Renal cortical epithelial cell (primary cell): Measurements from ENCODE around the gene AK3. TPM values are rescaled to one million over a fixed set of nuclear protein-coding genes. Genes with fewer than 3 reads are reported as not detected.
A peak's percentile ranks its signal among the peaks of the same experiment; 100 is the strongest.

Experiments used
- DNase-seq: peaks from one replicate; pipeline ENCODE4 v3.0.0-alpha.2; 2011; ENCODE audit warnings: low read depth
- total RNA-seq: library from RNA; depleted of rRNA; stranded (reverse); fragments of >200 nt; gene quantifications from 2 replicates; pipeline ENCODE4 v1.2.3, GENCODE V29; 2014

The AK3 gene
- total RNA-seq, 1 donor from 2014 or later: 148 TPM

- no peak for DNase-seq
Observed at GRCh38 chr9:4748612-4749011, 7.6 kb upstream of the AK3 start.

- DNase-seq: no peak
Observed at GRCh38 chr9:4746278-4747030, 5.5 kb upstream of the AK3 start.

- DNase-seq: peak; percentile 87
Observed at GRCh38 chr9:4743131-4743875, 2.3 kb upstream of the AK3 start.

GRCh38 chr9:4742246-4742645 lies 1.2 kb upstream of the AK3 start:
- DNase-seq: peak; percentile 29

- peak; percentile 36 for DNase-seq
Observed at GRCh38 chr9:4741365-4742089, 525 bp upstream of the AK3 start.

GRCh38 chr9:4740388-4740637 lies 689 bp downstream of the AK3 start:
- peak; percentile 23 for DNase-seq

DNA sequence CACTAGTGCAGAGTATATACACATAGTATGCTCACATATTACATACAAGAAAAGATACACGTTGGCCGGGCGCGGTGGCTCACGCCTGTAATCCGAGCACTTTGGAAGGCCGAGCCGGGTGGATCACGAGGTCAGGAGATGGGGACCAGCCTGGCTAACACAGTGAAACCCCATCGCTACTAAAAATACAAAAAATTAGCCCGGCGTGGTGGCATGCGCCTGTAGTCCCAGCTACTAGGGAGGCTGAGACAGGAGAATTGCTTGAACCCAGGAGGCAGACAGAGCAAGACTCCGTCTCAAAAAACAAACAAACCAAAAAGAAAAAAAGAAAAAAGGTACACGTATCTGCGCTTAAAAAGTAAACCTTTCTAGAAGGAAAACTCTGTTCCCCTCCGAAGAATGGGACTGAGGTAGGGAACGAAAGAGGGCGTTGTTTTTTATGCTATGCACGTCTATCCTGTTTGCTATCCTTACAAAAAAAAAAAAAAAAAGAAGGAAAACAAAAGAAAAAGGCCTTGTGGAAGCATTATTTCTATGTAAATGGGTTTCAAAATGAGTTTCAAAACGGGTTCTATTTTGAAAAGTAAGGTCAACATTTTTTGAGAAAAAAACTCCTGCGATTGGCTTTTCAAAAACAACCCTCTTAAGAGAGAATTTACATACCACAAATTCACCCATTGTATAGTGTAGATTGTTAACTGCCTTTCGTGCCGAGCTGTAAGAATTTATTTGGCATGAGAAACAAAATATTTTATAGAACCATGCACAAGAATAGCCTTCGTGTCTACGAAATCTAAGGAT lies 1.2 kb downstream of the AK3 start:
- peak; percentile 19 for DNase-seq

DNA sequence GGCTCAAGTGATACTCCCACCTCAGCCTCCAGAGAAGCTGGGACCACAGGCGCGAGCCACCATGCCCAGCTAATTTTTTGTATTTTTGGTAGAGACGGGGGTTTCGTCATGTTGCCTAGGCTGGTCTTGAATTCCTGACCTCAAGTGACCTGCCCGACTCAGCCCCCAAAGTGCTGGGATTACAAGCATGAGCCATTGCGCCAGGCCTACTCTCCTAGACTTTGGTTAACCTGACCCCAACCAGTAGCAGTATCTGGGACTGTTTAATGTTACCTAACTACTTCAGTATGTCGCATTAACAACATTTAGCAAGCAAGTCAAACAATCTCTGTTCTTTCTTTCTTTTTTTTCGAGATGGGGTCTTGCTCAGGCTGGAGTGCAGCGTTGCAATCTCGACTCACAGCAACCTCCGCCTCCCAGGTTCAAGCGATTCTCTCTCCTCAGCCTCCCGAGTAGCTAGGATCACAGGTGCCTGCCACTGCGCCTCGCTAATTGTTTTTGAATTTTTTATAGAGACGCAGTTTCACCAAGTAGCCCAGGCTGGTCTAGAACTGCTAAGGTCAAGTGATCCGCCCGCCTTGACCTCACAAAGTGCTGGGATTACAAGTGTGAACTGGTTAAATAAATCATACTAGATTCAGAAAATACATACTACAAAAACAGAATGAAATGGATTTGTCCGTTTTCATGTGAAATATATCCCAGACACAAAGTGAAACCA lies 2.0 kb downstream of the AK3 start:
- peak; percentile 22 for DNase-seq

- no peak for DNase-seq
Observed at GRCh38 chr9:4734150-4734549, 6.9 kb downstream of the AK3 start.

DNA sequence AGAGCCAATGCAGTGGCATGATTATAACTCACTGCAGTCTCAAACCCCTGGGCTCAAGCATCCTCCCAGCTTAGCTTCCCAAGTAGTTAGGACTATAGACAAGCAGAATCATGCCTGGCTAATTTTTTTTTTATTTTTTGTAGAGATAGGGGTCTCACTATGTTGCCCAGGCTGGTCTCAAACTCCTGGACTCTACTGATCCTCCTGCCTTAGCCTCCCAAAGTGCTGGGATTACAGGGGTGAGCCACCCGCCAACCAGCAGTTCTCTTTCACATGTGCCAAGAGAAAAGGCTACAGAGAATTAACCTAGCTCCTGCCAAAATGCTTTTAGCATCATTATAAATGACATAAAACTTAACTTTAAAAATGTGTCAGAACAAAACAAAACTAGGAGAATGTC lies 8.1 kb downstream of the AK3 start:
- no peak for DNase-seq

- no peak for DNase-seq
Observed at GRCh38 chr9:4727593-4727992, 13.4 kb downstream of the AK3 start.

- DNase-seq: no peak
Observed at GRCh38 chr9:4725706-4726442, 15.1 kb downstream of the AK3 start.

- no peak for DNase-seq
Observed at GRCh38 chr9:4721736-4722135, 19.3 kb downstream of the AK3 start.

- DNase-seq: no peak
Observed at GRCh38 chr9:4718911-4719310, 22.1 kb downstream of the AK3 start.

- no peak for DNase-seq
Observed at GRCh38 chr9:4717815-4718214, 23.2 kb downstream of the AK3 start.

DNA sequence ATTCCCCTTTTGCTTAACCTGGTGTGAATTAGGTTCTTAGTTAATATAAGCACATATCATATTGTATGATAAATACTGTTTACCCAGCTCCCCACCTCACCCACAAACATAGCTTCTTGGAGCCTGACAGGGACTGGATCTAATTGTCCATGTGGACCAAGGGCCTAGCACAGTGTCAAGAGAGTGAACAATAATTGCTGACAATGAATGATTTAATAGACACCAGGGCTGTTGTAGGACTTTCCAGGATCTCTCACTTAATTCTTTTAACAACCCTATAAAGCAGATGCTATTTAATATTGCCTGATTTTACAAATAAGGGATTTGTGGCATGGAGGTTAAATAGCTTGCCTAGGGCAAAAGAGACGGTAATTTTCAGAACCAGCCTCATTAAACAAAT lies 24.8 kb downstream of the AK3 start:
- DNase-seq: no peak

GRCh38 chr9:4714266-4715016 lies 26.6 kb downstream of the AK3 start:
- peak; percentile 11 for DNase-seq

- no peak for DNase-seq
Observed at GRCh38 chr9:4713849-4714248, 27.2 kb downstream of the AK3 start.

DNA sequence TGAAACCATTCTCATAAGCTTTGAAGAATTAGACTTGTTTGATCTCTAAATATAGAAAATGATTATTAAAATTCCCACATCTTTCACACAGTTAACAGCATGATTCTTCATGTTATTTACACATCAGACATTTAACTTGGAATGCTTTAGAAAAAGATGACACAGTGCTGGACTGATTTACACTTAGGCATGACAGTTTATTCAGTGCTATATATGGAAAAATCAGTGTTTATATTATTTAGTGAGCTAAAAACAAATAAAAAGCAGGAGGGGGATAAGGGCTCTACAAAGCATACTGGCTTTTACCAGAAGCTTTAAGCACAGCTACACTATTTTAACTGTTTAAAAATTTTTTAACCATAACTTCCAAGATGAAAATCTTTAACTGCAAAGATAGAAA lies 31.6 kb downstream of the AK3 start:
- DNase-seq: no peak

DNA sequence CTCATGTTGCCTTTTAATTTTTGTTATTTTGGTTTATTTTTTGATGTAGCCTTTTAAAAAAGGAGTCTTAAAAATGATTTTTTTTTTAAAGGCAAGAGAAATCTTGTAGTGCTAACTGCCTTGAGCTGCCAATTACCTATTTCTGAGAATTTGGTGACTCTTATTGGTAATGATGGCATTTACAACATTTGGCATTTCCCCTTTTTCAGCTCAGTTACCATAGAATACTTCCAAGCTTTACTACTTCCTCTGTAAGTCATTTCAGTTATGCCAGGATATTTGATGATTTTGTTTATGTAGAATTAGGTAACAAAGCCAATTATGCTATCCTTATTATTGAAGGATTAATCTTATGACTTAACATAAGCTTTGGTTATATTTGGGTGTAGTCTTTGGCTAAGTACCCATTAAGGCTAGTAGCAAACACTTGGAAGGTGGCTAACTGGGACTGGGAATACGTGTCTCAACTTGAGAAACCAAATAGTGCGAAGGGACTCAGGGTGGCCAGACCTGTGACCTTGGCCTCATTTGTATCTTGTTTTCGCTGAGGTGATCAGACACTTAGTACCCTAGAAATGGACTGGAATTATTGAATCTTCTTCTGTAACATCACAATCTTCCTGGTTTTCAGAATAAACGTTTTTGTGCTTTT lies 33.9 kb downstream of the AK3 start:
- no peak for DNase-seq
